ENCODE data around the gene UACA.

GRCh38 chr15:70802629-70803028, 39.3 kb upstream of the UACA start:
- TF ChIP-seq POLR2AphosphoS5 (IDR thresholded peaks at IDR 0.05; ENCODE audit: borderline replicate concordance, low read depth, low read length): no peak
- TF ChIP-seq FOXP2 (optimal IDR thresholded peaks at IDR 0.05; ENCODE audit: control extremely low read depth, extremely low read length, insufficient read depth): no peak

Data from SK-N-MC (cell line).